Endothelial cell of hepatic sinusoid (primary cell): ENCODE data around the gene EML6.

Experiments
- in situ Hi-C: cut with HindIII; loops from 2 replicates; pipeline ENCODE4 v1.10.0; 2017; ENCODE audit warnings: low sequenced_read_pairs

The EML6 gene

DNA sequence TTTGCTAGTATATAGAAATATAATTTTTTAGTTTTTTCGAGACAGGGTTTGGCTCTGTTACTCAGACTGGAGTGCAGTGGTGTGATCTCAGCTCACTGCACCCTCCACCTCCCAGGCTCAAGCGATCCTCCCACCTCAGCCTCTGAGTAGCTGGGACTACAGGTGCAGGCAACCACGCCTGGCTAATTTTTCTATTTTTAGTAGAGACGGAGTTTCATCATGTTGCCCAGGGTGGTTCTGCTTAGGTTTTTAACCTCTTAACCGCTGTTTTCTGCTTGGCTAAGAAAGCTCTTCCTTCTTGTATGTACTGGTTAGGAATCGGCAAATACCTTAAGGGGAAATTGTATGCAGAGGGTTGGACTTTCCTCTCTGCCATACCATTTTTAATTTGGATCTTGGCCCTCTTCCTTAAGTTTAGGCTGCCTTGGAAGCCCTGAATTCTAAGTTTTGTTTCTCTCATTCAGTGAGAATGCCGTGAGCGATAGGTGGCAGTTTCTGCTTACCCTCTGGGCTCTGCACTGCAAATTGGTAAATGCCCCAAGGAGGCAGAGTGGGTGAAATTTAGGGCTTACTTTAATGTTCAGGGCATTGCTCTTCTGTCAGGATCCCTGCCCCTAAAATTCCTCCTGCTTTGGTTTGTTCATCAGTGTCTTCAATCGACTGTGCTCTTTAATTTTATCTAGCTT is 32.3 kb downstream of the EML6 start:
- in situ Hi-C loops = no loop called here

DNA sequence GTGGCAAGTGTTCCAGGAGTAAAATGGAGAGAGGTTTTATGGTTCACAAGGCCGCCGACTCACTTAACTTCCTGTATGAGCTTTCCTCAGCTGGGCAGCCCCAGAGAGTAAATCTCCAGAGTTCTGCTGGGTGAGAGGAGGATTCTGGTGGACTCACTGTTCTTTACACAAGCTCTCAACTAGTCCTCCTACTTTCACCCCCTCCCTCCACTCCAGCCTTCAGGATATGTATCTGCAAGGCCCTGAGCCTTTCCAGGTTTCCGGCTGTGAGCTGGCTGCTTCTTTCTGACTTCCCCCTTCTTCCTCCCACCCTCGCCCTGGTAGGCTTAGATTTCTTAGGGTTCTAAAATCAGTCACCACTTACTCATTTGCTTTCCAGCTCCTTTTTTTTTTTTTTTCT is 34.0 kb downstream of the EML6 start:
- in situ Hi-C loops = no loop called here

DNA sequence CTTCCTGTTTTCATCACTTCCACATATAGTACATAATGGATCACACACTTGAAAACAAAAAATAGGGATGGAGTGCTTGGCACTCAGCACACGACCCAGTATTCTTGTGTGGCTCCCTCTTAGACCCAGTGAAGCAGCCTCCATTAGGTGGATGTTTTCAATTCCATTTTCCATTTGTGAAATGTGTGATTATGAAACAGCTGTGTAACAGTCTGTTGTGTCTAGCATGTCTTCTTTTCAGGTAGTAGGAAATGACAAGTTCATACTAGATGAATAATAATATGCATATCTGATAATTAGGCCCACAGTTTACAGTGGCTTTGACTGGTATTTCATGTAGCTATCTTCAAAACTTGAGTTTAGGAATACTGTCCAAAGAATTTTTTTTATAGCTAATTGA is 35.5 kb downstream of the EML6 start:
- in situ Hi-C loops = no loop called here

DNA sequence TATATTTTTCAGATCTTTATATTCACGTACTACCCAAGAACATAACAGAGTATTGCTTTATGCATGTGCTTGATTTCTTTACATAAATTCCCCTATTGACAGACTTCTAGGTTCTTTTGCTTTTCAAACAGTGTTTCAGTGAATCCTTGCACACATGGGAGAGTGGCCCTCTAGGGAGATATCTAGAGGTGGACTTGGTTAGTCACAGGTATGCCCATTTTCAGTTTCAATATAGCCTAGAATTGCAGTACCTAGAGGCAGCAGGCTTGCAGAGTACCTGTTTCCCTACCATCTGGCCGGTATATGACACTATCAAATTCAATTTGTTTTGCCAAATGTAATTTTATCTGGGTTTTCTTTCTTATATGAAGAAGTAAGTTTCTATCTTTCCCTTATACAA is 36.8 kb downstream of the EML6 start:
- in situ Hi-C loops = no loop called here

DNA sequence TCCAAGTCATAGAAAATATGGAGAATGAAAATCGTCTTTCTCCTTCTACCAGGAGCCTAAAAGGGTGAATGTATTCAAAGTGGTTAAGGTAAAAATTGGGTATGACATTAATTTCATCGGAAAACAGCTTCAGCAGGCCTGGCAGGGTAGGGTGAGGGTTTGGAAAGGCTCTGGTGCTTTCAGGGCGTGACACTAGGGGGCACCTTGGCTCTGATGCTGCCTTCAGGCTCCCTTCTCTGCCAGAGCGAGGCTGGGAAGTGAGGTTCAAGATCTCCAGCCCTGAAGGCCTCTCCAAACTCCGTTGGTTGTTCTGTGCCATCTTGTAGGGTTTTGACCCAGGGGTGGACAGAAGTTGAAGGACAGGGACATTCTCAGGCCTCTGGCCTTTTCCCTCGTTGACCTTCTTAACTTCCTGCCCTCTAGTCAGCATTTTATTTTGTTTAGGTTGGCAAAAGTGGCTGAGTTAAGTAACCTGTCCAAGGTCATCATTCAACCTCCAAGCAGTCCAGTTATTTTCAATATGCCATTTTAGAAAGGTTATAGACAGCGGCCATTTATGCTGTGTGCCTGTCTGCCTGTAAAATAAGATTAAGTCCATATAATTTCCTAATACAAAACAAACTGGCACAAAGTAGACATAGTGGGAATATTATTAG is 40.3 kb downstream of the EML6 start:
- in situ Hi-C loops = no loop called here

DNA sequence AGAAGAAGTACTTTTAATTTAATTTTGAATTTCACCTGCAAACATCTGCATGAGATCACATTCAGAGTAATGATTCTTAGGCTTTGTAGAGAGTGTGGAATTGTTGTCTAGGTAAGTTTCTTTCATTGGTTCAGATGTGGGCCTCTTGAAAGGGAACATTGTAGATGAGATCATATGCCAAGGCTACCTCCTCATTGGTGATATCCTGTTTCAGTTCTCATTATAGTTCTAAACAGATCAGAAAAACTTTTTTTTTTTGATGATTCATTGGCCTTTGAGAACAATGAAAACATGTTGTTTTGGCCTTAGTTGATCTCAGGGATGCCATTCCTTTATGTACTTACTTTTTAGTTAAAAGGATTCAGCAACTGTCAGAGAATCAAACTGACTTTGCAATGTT is 44.5 kb downstream of the EML6 start:
- in situ Hi-C loops = no loop called here

DNA sequence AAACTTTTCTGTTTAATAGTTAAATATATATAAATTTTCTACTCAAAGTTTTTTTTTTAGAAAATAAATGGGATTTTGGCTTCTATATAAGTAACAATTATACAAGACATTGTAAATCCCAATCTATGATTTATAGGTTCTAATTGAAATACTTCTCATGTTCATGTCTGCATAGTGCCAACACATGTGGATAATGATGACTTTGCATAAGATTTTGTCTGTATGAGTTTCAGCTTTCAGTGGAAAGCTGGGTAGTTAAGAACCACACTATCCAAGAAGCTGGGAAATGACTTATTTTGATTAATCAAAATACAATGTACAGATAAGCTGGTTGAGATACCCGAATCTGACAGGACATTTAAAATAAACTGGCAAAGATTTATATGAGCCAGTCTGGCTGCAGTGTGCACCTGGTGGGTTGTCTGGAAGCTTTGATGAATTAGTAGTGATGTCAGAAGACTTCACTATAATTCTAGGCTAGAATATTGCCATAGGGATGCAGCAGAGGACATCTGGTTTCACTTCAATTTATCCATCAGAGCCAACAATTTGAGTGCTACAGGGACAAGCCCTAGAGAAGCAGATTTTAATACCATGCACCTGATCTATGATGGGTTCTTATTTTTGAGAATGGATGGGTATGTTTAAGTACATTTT is 45.4 kb downstream of the EML6 start:
- in situ Hi-C loops = no loop called here

DNA sequence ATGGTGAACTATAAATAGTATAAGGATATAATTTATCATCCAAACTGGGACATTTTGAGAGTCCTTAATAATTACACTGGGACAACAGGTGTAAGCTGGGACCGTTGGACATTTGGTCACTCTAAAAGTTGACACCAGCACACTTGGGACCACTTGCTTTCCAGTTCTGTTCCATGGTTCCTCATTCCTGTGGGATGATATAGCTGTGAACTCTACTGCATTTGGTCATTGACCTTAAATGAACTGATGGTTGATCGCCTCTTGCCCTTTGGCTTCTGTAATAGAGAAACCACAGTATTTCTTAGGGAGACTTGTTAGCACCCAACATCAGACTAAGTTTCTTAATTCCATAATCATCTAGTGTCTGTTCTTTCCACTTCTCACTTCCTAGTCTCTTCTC is 46.7 kb downstream of the EML6 start:
- in situ Hi-C loops = no loop called here

DNA sequence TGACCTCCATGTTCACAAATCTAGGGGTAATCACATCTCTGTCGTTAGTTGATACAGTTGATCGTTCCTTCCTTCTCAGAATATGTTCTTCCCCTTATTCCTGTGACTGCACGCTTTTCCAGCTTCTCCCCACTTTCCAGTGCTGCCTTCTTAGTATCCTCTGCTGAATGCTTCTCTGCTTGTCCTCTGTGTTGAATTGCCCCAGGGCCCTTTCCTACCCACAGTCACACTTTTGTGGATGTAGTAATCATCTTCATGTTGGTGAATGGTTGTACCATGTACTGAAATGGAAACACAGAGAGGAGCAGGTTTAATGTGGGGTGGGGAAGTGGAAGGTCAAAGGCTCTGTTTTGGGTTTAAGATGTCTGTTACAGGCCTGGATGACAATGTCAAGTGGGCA is 47.2 kb downstream of the EML6 start:
- in situ Hi-C loops = no loop called here

DNA sequence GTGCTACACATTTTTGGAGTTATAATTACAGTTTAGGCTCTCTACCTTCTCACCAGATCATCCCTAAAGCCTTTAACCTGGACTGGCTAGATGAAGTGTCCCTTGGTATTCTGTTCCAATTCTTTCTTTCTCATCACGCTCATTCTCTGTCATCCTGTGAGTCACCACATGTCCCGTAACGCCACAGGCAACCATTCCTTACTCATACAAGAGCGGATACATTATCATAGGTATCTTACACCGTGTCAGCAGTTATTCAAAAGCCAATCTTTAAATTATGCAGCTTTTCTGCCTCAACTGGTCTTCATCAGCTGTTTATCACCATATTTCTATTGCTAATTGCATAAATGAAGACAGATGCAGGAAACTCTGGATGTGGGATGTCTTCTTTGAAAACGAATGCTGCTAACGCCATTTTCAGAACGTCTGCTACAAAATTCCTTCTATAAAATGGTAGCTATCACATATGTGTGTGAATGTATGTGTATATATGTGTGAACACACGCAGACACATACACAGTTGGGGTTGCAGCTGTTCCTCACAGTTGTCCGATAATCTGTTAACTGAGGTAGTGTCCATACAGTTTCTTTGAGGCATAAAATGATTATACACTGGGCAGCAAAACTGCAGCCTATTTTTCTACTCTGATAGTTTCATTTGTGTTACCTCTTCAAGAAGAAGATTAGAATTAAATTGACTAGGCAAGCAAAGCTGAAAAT is 47.9 kb downstream of the EML6 start:
- in situ Hi-C loops = no loop called here

DNA sequence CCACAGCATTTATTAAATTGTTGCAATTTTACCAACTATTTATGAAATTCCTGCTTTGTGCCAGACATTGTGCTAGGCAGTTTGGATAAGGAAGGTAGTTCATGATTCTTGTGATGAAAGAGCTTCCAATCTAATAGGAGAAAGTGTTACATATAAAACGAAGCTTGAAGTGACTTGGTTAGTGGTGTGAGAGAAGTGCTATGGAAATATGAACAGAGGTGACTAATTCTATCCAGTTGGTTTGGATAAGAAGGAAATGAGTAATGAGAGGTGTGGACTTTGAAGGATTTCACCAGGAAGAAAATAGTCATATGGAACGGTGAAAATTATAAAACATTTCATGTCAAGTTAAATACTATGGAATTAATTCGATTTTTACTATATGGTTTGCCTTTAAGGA is 48.6 kb downstream of the EML6 start:
- in situ Hi-C loops = no loop called here

DNA sequence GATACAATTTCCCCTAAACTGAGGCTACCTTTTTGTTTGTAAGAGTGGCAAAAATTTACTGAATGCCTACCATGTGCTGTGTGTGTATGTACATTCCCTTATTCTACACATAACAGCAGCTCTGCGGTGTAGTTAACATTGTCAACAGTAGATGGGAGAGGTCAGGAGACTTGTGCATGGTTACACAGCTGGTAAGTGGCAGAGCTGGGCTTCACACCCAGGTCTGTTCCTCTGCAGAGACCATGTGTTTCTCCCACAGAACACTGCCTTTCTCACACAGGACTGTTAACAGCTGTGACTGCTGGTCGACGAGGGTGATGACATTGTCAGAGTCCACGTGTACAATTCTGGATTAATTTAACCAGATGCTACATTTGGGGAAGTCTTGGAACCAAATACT is 49.1 kb downstream of the EML6 start:
- in situ Hi-C loops = no loop called here

DNA sequence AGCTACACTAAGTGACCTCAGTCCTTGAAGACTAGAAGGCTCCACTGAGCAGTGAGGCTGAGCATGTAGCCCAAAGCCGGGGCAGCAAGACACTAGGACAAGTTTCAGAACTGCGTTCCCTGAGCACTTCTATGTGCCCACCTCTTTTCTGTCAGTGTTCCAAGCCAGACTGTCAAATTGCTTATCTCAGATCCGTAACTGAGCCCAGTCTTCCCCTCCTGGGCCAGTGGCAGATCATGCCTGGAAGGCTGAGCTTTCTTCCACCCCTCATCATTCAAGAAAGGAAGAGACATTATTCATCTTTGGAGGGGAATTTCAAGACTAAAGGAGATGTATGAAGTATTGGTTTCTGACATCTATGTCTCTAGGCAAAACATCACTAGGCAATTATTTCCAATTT is 49.8 kb downstream of the EML6 start:
- in situ Hi-C loops = no loop called here

DNA sequence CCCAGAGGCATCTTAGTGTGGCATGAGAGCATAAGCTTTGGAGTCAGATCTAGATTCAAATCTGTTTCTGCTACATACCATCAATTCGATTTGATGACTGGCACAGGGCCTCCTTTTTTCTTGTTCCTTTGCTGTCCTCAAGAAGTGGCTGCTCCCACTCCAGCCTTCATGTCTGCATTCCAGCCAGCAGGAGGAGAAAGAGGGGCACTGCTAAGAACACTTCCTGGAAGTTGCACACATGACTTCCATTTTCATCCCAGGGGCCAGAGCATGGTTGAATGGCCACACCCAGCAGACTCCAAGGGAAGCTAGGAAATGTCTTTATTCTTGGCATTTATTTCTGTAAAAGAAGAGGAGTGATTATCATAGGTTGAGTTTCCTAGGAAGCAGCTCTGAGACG is 50.4 kb downstream of the EML6 start:
- in situ Hi-C loops = no loop called here

DNA sequence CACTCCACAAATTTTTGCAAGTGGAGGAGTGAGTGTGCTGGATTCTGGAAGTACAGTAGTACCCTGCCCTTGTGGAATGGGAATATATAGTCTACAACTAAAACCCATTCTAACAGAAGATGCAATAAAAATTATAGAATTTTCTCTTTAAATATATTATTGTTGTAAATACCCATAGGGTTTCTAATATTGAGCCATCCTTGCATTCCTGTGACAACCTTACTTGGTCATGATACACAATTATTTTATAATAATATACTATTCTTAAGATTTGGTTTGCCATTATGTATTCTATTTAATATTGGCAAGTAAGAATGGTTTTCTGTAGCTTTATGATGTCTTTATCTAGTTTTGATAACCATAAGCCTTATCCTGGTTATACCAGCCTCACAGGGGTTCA is 52.2 kb downstream of the EML6 start:
- in situ Hi-C loops = loop anchor here (5.0 kb wide), 1 partner anchor 52 kb away; no protein-coding TSS in a partner anchor

DNA sequence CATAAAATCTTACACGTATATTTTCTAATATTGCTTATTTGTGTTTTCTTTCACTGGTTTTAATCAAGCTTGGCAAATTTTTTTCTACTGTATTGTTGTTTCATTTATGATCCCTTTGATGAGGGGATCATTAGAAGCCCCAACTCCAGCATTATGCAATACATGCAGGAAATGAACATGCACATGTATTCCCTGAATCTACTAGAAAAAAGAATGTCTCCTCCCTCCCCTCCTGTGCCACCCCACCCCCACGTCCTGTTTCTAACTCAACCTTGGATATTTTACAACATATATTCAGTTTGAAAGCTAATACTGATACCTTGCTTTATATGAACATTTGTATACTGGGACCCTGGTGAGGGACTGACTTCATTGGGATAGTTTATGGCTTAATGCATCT is 53.0 kb downstream of the EML6 start:
- in situ Hi-C loops = loop anchor here (5.0 kb wide), 1 partner anchor 51 kb away; no protein-coding TSS in a partner anchor

DNA sequence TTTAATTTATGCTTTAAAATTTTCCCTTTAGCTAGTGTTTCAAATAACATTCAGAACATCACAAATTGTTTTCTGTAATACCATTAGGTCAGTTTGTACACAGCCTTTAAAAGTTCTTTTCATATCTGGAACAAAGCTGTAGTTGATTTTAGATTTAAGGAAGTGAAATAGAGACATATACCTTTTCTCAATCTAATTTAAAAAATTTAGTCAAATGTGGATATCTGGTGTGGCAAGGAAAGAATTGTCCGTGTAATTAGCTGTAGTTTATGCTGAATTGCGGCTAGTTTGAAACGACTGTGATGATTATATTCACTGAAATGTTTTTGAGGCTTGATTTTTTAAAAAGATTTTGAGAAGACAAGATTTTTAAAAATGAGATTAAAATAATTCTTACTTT is 59.9 kb downstream of the EML6 start:
- in situ Hi-C loops = no loop called here

DNA sequence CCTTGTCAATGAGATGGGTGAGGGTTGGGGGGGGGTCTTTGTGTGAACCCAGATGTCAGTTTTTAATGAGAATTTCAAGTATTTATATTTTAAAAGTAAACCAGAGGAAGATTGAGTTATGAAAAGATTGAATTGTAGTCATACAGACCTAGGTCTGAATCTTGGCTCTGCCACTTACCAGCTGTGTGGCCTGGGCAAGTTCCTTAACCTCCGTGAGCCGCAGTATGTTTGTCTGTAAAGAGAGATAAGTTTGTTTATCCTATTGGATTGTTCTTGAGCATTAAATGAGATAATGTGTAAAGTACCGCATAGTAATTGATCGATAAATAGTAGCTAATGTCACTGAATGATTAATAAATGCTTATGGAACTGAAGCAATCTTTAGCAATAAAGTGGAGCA is 63.8 kb downstream of the EML6 start:
- in situ Hi-C loops = no loop called here

DNA sequence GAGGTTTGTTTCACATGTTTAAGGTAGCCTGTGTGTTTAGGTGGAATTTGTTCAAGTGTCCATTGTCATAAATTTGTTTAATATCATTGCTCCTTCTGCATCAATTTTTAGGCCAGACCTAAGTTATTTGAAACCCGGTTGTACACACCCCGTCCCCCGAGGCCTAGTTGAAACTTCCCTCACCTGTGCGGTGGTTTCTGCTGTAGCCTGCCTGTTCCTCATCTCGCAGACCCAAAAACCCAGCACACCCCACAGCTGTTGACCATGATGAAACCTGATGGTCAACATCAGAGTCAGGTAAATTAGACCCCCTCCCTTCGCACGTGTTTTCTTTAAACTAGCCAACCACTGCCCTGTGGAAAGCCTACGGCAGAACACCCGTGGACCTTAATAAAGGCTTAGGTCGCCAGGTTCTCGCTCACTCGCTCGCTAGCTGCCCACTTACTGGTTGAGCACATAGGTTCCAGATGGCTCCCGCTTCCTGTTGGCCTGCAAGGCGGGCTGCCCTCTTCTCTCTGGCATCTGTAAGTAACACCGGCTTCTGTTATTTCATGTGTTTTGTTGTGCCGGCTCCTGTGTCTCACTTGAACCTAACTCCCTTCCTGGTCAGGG is 64.4 kb downstream of the EML6 start:
- in situ Hi-C loops = no loop called here

DNA sequence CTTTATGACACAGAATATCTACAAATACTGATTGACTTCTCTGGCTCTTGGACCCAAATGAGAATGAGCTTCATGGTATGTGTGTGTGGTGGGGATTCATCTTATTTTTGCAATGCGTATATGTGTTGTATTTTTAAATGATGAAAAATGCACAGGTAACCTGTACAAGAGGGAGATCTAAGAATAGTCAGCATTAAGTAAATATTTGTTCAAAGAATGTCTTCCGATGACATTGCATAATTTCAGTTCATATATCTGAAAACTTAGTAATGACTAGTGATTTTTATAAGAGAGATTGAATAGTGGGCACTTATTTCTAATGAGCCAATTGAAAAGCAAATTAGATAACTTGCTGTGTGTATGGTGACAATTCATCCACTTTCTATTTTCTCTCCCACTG is 66.4 kb downstream of the EML6 start:
- in situ Hi-C loops = no loop called here

DNA sequence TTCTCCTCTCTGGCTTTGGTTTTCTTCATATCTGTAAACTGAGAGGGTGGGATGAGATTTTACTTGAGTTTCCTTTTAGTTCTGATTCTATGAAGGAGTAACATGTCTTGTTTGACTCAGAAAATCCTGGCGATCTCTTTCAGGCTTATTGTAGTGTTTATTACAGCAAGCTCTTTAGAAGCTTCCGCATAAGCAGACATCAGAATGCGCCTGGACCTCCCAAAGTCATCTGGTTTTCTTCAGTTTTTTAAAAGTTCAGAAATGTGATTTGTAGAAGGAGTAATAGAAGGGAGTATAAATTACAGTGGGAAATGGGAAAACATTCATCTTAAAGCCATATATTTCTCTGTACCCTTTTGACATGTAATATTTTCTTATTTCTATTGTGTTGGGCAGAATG is 68.4 kb downstream of the EML6 start:
- in situ Hi-C loops = no loop called here
